Neural crest cell (in vitro differentiated cells): ENCODE measurements around the gene ALKBH1. TPM values are rescaled to one million over a fixed set of nuclear protein-coding genes. Genes with fewer than 3 reads are reported as not detected.

Experiments
- DNase-seq: peaks from one replicate; pipeline ENCODE4 v3.0.0; 2021; ENCODE audit warnings: low read depth, mixed read lengths, low spot score
- H3K27ac Mint-ChIP-seq: one replicate; pipeline ENCODE4 v1.8.0; 2021; ENCODE audit warnings: mild to moderate bottlenecking, mixed read lengths; ENCODE audit not compliant: unreplicated experiment
- H3K27me3 Mint-ChIP-seq: 2 replicates; pipeline ENCODE4 v1.8.0; 2021; ENCODE audit warnings: low read depth, mild to moderate bottlenecking, mixed read lengths
- H3K36me3 Mint-ChIP-seq: 2 replicates; pipeline ENCODE4 v1.8.0; 2021; ENCODE audit warnings: low read depth, mild to moderate bottlenecking, mixed read lengths
- H3K4me1 Mint-ChIP-seq: 2 replicates; pipeline ENCODE4 v1.8.0; 2021; ENCODE audit warnings: mixed read lengths
- H3K4me3 Mint-ChIP-seq: one replicate; pipeline ENCODE4 v1.8.0; 2021; ENCODE audit warnings: mild to moderate bottlenecking, mixed read lengths
- H3K9me3 Mint-ChIP-seq: 2 replicates; pipeline ENCODE4 v1.8.0; 2021; ENCODE audit warnings: mixed read lengths
- CTCF ChIP-seq: fragments of 200-600 bp; sonication (generic); conservative IDR thresholded peaks from 2 replicates; pipeline ENCODE4 v1.5.0; 2021; ENCODE audit warnings: antibody characterized with exemption, mild to moderate bottlenecking
- total RNA-seq: library from RNA; stranded (reverse); gene quantifications from 2 replicates; pipeline ENCODE4 v1.2.1, GENCODE V29; 2021

Gene ALKBH1
- total RNA-seq, 1 donor from 2014 or later, result 18.1 TPM

GRCh38 chr14:77657280-77657679, 50.5 kb downstream of the ALKBH1 start:
- no peak for TF ChIP-seq CTCF
- no peaks in the 10 kb centered on the region for H3K36me3 Mint-ChIP-seq
- H3K27me3 Mint-ChIP-seq, result no peaks in the 10 kb centered on the region
- H3K4me1 Mint-ChIP-seq, result peaks cover 43% of the 10 kb centered on the region
- no peak overlapping the region for H3K27ac Mint-ChIP-seq
- no peak for DNase-seq
- no peaks in the 10 kb centered on the region for H3K9me3 Mint-ChIP-seq
- no peak overlapping the region for H3K4me3 Mint-ChIP-seq

DNA sequence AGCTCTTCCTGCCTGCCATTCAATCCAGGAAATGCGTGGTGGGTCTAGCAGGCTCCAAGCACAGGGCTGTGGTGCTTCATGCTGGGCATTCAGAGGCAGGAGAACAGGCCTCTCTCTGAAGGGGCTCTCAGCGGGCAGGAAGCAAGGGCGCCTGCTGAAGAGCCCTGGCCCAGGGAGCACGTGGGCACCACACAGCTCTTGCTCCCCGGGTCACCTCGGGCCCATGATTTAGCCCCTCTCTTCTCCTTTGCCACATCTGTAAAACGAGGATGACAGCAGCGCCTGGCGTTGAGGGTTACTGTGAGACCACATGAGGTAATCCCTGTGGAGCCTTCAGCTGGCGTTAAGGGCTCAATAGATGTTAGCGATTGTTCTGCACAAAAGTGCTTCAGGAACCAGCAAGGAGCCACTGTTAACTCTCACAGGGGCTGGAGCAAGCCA, 53.8 kb downstream of the ALKBH1 start:
- Mint-ChIP-seq H3K27me3 (no peaks in the 10 kb centered on the region), H3K27ac (no peak overlapping the region), H3K4me1 (peaks cover 21% of the 10 kb centered on the region), H3K4me3 (peak overlapping the region; percentile 39), H3K36me3 (no peaks in the 10 kb centered on the region), H3K9me3 (no peaks in the 10 kb centered on the region)
- no peak for TF ChIP-seq CTCF
- DNase-seq, result no peak

DNA sequence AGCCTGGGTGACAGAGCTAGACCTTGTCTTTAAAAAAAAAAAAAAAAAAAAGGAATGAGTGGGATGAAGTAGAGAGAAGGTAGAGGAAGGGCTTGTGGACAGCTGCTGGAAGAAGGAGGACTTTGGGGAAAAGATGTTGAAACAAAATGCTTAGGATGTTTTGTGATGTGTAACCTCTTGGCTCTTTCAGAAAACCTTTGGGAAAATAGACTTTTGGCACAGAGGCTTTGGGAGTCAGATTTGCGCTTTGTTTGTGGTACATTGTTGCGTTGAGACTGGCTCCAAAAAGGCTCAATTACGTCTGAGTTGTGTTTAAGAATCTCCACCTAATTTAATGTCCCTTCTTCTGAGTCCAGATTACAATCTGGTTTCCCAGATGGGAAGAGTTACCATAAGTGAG, 58.5 kb downstream of the ALKBH1 start:
- no peak for TF ChIP-seq CTCF
- Mint-ChIP-seq H3K27ac (no peak overlapping the region), H3K4me3 (no peak overlapping the region), H3K36me3 (no peaks in the 10 kb centered on the region), H3K9me3 (no peaks in the 10 kb centered on the region), H3K4me1 (peaks cover 12% of the 10 kb centered on the region), H3K27me3 (no peaks in the 10 kb centered on the region)
- DNase-seq, result no peak

DNA sequence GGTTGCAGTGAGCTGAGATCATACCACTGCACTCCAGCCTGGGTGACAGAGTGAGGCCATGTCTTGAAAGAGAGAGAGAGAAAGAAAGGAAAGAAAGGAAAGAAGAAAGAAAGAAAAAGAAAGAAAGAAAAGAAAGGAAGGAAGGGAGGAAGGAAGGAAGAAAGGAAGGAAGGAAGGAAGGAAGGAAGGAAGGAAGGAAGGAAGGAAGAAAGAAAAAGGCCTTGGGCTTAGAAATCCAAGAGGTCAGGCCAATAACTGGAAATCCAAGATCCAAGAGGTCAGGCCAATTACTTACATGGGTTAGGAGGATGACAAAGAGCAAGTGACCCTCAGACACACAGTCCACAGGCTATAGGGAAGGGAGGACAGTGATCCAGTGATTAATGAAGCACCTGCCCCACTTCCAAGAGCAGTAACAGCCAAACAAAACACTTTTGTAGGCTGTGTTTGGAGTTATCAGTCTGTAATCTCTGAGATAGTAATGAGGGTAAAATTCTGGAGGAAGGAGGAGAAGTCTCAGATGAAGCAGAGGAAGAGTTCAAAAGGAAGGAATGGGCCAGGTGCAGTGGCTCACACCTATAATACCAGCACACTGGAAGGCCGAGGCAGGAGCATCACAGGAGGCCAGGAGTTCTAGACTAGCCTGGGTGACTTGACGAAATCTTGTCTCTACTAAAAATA, 59.2 kb downstream of the ALKBH1 start:
- Mint-ChIP-seq H3K27ac (no peak overlapping the region), H3K27me3 (no peaks in the 10 kb centered on the region), H3K9me3 (no peaks in the 10 kb centered on the region), H3K36me3 (no peaks in the 10 kb centered on the region), H3K4me3 (no peak overlapping the region), H3K4me1 (peaks cover 5% of the 10 kb centered on the region)
- TF ChIP-seq CTCF, result no peak
- DNase-seq, result no peak

DNA sequence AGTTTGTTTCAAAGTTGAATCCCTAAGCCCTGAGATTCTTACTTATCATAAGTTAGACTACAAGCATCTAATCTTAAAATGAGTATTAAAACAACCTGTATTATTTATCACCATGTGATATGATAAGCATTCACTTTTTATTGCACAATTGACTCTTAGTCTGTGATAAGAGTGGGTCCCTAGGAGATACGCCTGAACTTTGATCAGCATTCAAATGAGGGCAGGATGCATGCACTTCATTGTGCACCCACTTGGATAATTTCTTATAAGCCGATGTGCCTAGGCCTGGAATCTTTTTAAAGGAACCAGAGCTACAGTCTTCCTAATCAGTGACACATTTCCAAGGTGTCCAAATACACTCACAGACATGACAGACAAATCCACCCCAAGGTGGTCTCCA, 60.0 kb downstream of the ALKBH1 start:
- Mint-ChIP-seq H3K9me3 (no peaks in the 10 kb centered on the region), H3K27me3 (no peaks in the 10 kb centered on the region), H3K4me3 (no peak overlapping the region), H3K36me3 (no peaks in the 10 kb centered on the region), H3K27ac (no peak overlapping the region), H3K4me1 (no peaks in the 10 kb centered on the region)
- DNase-seq, result no peak
- no peak for TF ChIP-seq CTCF
